BLaER1 treated with 17β-estradiol and CSF1 and Interleukin-3, amounts not matched to agents 10 nM and 100 nM (cell line): ENCODE measurements around the gene DNMT3B.

Experiments used
- H3K27ac ChIP-seq, 11 experiments: shearing (Covaris generic); formaldehyde crosslinking; 2 replicates each; pipeline ENCODE4 v1.8.1; 2022
- H3K27me3 ChIP-seq, 11 experiments: shearing (Covaris generic); formaldehyde crosslinking; 2 replicates each; pipeline ENCODE4 v1.8.1; 2022
- H3K36me3 ChIP-seq, 11 experiments: shearing (Covaris generic); formaldehyde crosslinking; 2 replicates each; pipeline ENCODE4 v1.8.1; 2022
- H3K4me1 ChIP-seq, 10 experiments: shearing (Covaris generic); formaldehyde crosslinking; 2 replicates each; pipeline ENCODE4 v1.8.1; 2022
- H3K4me2 ChIP-seq, 11 experiments: shearing (Covaris generic); formaldehyde crosslinking; 2 replicates each; pipeline ENCODE4 v1.8.1; 2022
- H3K4me3 ChIP-seq, 10 experiments: shearing (Covaris generic); formaldehyde crosslinking; 2 replicates each; pipeline ENCODE4 v1.8.1; 2022
- H3K9ac ChIP-seq, 11 experiments: shearing (Covaris generic); formaldehyde crosslinking; 2 replicates each; pipeline ENCODE4 v1.8.1; 2022
- H3K9me3 ChIP-seq, 11 experiments: shearing (Covaris generic); formaldehyde crosslinking; replicated peaks in 1 of 11; 2 replicates each; pipeline ENCODE4 v1.8.1; 2022
- H4K20me1 ChIP-seq, 11 experiments: shearing (Covaris generic); formaldehyde crosslinking; 2 replicates each; pipeline ENCODE4 v1.8.1; 2022
- Cebpa-rat ChIP-seq, 11 experiments: shearing (Covaris generic); IDR thresholded peaks; 2 replicates each; pipeline ENCODE4 v1.8.1; 2022

Gene DNMT3B

GRCh38 chr20:32842688-32843524, 80.7 kb downstream of the DNMT3B start:
- H3K27ac ChIP-seq: no peak overlapping the region
- no peaks in the 10 kb centered on the region for H3K9me3 ChIP-seq
- no peak overlapping the region for H3K4me2 ChIP-seq
- no peak overlapping the region for H3K9ac ChIP-seq
- peaks cover 8 to 21% (median 14%) of the 10 kb centered on the region in 10 experiments; a peak in 19 of 20 replicates for H3K4me1 ChIP-seq
- H3K36me3 ChIP-seq: peaks cover 98 to 100% (median 98%) of the 10 kb centered on the region in 11 experiments
- no peak overlapping the region for H3K4me3 ChIP-seq
- TF ChIP-seq Cebpa-rat (IDR thresholded peaks at IDR 0.05): no peak
- peaks cover 72 to 100% (median 97%) of the 10 kb centered on the region in 11 experiments for H4K20me1 ChIP-seq
- no peaks in the 10 kb centered on the region for H3K27me3 ChIP-seq

GRCh38 chr20:32845786-32846185, 83.6 kb downstream of the DNMT3B start:
- Histone ChIP-seq H3K27me3 (no peaks in the 10 kb centered on the region), H3K9ac (no peak overlapping the region), H3K4me1 (peaks cover 4 to 9% (median 5%) of the 10 kb centered on the region in 10 experiments; a peak in 19 of 20 replicates), H3K27ac (no peak overlapping the region), H4K20me1 (peaks cover 51 to 91% (median 78%) of the 10 kb centered on the region in 11 experiments), H3K36me3 (peaks cover 96 to 100% (median 98%) of the 10 kb centered on the region in 11 experiments), H3K4me2 (no peak overlapping the region), H3K9me3 (no peaks in the 10 kb centered on the region), H3K4me3 (no peak overlapping the region)
- no peak for TF ChIP-seq Cebpa-rat (IDR thresholded peaks at IDR 0.05)

- Histone ChIP-seq H3K9me3 (no peaks in the 10 kb centered on the region), H3K36me3 (peaks cover 98 to 100% (median 100%) of the 10 kb centered on the region in 11 experiments), H3K27ac (no peak overlapping the region)
Observed at GRCh38 chr20:32846852-32847251, 84.7 kb downstream of the DNMT3B start.

GRCh38 chr20:32847964-32848363, 85.8 kb downstream of the DNMT3B start:
- Histone ChIP-seq H3K9me3 (no peaks in the 10 kb centered on the region), H3K36me3 (peaks cover 93 to 100% (median 100%) of the 10 kb centered on the region in 11 experiments), H4K20me1 (peaks cover 41 to 81% (median 59%) of the 10 kb centered on the region in 11 experiments; a peak in 21 of 22 replicates), H3K9ac (no peak overlapping the region), H3K4me3 (no peak overlapping the region), H3K4me1 (0 out of 20 replicates have a peak, but pooled peaks cover 0 to 5% (median 0%) of the 10 kb centered on the region in 10 experiments), H3K27me3 (no peaks in the 10 kb centered on the region), H3K4me2 (no peak overlapping the region), H3K27ac (no peak overlapping the region)
- TF ChIP-seq Cebpa-rat (IDR thresholded peaks at IDR 0.05): no peak

More at GRCh38 chr20:32846852-32847251, 84.7 kb downstream of the DNMT3B start:
- peaks cover 51 to 88% (median 69%) of the 10 kb centered on the region in 11 experiments for H4K20me1 ChIP-seq
- H3K4me3 ChIP-seq: no peak overlapping the region
- H3K4me1 ChIP-seq: 0 out of 20 replicates have a peak, but pooled peaks cover 0 to 5% (median 0%) of the 10 kb centered on the region in 10 experiments
- H3K27me3 ChIP-seq: no peaks in the 10 kb centered on the region
- H3K4me2 ChIP-seq: no peak overlapping the region
- TF ChIP-seq Cebpa-rat (IDR thresholded peaks at IDR 0.05): no peak
- H3K9ac ChIP-seq: no peak overlapping the region

GRCh38 chr20:32848846-32849245, 86.7 kb downstream of the DNMT3B start:
- Histone ChIP-seq H3K9ac (no peak overlapping the region), H3K9me3 (no peaks in the 10 kb centered on the region), H3K4me1 (0 out of 20 replicates have a peak, but pooled peaks cover 0 to 5% (median 0%) of the 10 kb centered on the region in 10 experiments), H3K27me3 (no peaks in the 10 kb centered on the region), H3K36me3 (peaks cover 90 to 100% (median 98%) of the 10 kb centered on the region in 11 experiments), H3K27ac (no peak overlapping the region), H4K20me1 (peaks cover 32 to 75% (median 53%) of the 10 kb centered on the region in 11 experiments; a peak in 21 of 22 replicates), H3K4me2 (no peak overlapping the region), H3K4me3 (no peak overlapping the region)
- TF ChIP-seq Cebpa-rat (IDR thresholded peaks at IDR 0.05): no peak

GRCh38 chr20:32849577-32849976, 87.4 kb downstream of the DNMT3B start:
- TF ChIP-seq Cebpa-rat (IDR thresholded peaks at IDR 0.05): no peak
- no peak overlapping the region for H3K4me2 ChIP-seq
- H3K36me3 ChIP-seq: peaks cover 83 to 99% (median 95%) of the 10 kb centered on the region in 11 experiments

GRCh38 chr20:32855387-32855786, 93.2 kb downstream of the DNMT3B start:
- Histone ChIP-seq H3K9ac (no peak overlapping the region), H3K4me1 (peaks cover 0 to 14% (median 7%) of the 10 kb centered on the region in 10 experiments; a peak in 12 of 20 replicates), H3K27ac (no peak overlapping the region), H4K20me1 (peaks cover 4 to 40% (median 14%) of the 10 kb centered on the region in 11 experiments; a peak in 13 of 22 replicates), H3K9me3 (no peaks in the 10 kb centered on the region), H3K4me2 (no peak overlapping the region), H3K27me3 (no peaks in the 10 kb centered on the region), H3K4me3 (no peak overlapping the region), H3K36me3 (peaks cover 49 to 95% (median 68%) of the 10 kb centered on the region in 11 experiments)
- no peak for TF ChIP-seq Cebpa-rat (IDR thresholded peaks at IDR 0.05)

More at GRCh38 chr20:32849577-32849976, 87.4 kb downstream of the DNMT3B start:
- H3K4me3 ChIP-seq: no peak overlapping the region
- peaks cover 25 to 68% (median 46%) of the 10 kb centered on the region in 11 experiments; a peak in 21 of 22 replicates for H4K20me1 ChIP-seq
- no peak overlapping the region for H3K27ac ChIP-seq
- H3K4me1 ChIP-seq: 0 out of 20 replicates have a peak, but pooled peaks cover 0 to 5% (median 0%) of the 10 kb centered on the region in 10 experiments
- no peaks in the 10 kb centered on the region for H3K27me3 ChIP-seq
- H3K9ac ChIP-seq: no peak overlapping the region
- H3K9me3 ChIP-seq: no peaks in the 10 kb centered on the region

- H3K4me3 ChIP-seq: no peak overlapping the region
- peaks cover 0 to 14% (median 7%) of the 10 kb centered on the region in 10 experiments; a peak in 12 of 20 replicates for H3K4me1 ChIP-seq
- H3K4me2 ChIP-seq: no peak overlapping the region
- H3K36me3 ChIP-seq: peaks cover 24 to 67% (median 45%) of the 10 kb centered on the region in 11 experiments
- H3K27me3 ChIP-seq: no peaks in the 10 kb centered on the region
- no peak for TF ChIP-seq Cebpa-rat (IDR thresholded peaks at IDR 0.05)
- no peak overlapping the region for H3K9ac ChIP-seq
- H3K9me3 ChIP-seq: no peaks in the 10 kb centered on the region
- H4K20me1 ChIP-seq: peaks cover 4 to 22% (median 11%) of the 10 kb centered on the region in 11 experiments; a peak in 12 of 22 replicates
- no peak overlapping the region for H3K27ac ChIP-seq
Observed at GRCh38 chr20:32858189-32858588, 96.0 kb downstream of the DNMT3B start.
